CD4-positive, alpha-beta T cell treated with Interleukin-2 at 100 ng/mL for 4 hours (primary cell): ENCODE results near the gene HOXD9.

Source experiments
- DNase-seq: peaks from one replicate; pipeline ENCODE4 v3.0.0-alpha.2; 2020; ENCODE audit warnings: low spot score

HOXD9 gene

DNA sequence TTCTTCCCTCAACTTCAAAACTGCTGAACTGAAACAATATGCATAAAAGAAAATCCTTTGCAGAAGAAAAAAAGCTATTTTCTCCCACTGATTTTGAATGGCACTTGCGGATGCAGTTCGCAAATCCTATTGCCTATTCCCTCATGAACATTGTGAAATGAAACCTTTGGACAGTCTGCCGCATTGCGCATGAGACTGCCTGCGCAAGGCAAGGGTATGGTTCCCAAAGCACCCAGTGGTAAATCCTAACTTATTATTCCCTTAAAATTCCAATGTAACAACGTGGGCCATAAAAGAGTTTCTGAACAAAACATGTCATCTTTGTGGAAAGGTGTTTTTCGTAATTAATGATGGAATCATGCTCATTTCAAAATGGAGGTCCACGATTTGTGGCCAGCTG is 15.4 kb downstream of the HOXD9 start:
- DNase-seq = no peak

DNA sequence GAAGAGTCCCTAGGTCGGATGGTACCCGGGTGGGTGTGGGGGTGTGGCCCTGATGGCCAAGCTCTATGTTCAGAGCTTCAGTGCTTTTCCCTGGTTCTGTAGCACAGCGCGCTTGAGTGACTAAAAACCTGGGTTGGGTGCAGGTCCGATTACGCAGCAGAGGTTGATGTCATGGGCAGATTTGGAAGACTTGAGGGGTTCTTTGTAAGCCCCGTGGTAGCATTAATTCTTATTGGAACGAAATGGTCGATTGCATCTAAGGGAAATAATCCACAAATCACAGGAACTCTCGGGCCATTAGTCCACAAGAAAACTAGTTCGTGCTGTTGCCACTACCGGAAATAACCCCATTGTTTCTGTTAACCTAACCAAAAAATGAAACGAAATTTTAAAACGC is 16.0 kb downstream of the HOXD9 start:
- DNase-seq = no peak

DNA sequence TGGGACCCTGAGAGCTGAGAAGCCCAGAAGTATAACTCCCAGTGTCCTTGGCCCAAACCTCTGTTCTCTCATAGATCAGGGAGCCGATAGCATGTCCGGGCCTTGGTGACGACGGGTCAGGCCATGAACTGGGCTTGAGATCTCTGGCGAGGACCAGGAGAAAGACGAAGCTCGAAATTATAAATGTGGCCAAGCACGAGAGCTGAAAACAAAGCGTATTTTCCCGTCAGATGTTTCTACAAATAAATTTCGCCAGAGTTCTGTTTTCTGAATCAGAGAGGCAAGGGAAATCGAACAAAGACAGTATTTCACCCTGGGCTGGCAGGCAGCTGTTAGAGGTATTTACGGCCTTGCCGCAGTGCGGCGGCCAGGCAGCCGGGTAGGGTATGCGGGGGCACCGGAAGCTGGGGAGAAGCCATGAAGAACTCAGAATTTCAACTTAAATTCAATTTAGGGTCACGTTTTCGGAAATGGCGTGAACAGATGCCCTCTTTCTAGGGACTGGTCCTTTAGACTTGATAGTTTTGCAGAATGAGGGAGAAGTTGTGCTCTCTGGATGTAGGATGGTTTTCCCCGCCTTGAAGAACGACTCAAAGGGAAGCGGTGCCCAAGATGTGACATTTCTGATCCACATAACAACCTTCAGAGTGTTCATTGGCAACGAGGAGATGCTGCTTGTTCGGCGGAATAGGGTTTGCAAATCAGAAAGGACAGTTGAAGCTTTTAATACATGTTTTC is 16.6 kb downstream of the HOXD9 start:
- no peak for DNase-seq

DNA sequence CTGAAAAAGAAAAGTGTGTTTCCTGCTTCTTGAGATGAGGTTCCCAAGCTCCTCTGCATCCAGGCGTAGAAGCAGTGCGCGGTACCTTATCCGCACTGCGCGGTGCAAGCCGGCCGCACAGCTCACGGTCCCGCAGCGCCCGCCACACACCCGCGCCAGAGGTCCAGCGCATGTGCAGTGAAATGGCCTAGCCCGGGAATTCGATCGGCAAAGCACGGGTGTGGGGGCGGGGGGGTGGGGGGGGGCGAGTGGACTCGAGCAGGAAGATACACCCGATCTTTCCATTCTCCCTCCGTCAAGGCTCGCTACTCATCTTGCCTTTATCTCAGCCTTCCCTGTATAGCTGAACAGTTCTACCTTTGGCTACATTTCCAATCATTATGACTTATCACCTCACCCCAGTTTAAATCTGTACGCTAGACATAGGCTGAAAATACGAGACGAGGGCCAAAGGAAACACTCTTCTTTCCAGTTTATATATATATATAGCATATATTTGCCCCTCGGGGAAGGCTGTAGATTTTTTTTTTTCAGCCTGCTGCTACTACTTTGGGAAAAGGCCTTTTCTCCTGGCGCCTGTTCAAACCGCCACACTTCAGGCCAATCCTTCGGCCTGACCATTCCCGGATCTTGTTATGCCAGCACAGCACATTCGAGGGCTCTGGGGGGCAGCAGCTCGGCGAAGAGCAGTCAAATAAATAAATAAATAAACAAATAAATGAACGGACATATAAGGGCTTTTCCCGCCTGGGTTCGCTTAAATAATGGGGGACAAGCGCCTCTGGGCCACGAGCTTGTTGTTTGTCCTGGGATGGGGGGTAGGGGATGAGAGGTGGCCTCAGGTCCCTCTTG is 17.4 kb downstream of the HOXD9 start:
- DNase-seq = no peak

DNA sequence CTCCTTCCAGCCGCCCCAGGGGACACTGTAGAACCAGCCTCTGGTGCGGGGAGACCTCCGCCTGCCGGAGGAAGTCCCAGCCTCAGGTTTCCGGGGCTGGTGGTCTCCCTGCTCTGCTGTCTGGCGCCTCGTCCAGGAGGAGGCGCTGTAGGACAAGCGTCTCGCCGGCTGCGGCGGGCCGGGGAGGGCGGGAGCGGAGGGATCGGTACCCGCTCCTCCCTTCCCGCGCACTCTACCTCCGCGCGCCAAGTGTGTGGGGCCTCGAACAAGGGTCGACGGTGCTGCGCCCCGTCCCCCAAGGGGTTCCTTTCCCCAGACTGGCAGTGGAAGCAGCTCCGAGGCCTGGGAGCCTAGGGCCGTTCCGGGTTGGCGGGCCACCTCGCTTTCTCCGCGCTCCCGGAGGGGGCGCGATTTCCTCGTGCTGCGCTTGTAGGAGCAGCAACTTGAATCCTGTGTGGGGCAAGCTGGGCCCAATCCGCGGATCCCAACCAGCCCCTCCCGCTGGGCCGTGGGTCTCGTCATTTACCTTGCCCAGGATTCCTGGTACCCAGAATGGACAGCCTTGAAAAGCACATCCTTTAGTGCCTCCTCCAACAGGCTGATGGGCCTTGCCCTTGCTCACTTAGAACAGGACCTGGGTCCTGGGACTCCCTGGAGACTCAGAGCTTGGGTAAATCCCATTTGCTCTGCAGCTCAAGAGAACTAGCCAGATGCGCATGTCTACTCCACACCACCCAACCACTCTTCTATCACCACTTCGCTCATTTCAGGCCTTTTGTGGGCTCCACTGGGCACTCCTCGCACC is 18.2 kb downstream of the HOXD9 start:
- peak; percentile 50 for DNase-seq

DNA sequence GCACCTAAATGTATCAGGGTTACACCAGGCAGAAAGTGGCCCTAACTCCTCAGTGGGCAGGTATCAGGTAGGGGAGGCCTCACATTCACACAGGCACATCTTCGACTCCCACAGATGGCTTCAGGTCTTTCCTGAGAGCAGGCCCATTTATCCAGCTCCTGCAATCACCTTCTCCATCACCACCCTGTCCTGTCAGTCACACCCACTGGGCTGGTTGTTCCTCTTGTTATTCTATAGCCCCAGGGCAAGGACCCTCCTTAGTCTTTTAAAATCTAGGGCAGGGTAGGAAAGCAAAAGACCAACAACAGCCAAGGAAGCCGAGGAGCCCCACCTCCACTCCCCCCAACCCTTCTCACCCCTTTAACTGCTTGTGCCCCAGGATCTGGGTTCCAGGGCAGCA is 19.8 kb downstream of the HOXD9 start:
- no peak for DNase-seq

DNA sequence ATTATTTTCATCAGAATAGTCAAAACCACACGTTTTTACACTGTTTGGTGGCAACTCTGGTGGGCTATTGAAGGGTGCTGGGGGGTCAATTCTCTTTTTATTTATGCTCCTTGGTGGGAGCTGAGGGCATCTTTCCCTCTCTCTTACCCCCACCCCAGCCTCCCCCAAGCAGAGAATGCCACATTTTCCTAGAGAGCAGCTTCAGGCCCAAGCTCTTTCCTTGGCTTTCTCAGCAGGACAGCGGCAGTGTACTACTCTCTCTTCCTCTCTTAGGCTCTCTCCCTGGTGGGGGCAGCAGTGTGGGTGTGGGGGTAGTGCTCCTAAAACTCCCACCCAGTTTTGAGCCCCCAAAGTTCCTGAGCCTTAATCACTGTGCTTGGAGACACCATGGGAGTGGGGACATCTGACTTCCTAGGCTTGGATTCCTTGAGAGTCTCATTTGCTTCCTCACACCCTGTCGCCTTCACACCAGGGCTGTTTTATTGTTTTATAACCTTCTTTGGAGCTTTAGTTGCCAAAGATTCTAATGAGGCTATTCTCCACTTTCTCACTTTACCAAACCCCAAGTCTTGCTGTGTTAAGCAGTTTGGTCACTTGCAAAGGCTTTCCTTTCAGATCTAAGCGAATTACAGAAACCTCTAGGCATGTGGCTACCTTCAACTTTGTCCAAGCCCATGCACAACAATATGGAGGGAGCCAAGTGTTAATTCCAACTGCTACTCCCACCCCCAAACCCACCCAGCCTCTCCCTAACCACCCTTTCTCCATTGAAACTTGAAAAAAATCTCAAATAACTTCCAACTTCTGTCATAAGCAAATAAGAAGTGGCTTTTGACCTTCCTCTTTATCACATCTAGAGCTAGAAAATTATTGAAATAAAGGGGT is 22.8 kb downstream of the HOXD9 start:
- no peak for DNase-seq

DNA sequence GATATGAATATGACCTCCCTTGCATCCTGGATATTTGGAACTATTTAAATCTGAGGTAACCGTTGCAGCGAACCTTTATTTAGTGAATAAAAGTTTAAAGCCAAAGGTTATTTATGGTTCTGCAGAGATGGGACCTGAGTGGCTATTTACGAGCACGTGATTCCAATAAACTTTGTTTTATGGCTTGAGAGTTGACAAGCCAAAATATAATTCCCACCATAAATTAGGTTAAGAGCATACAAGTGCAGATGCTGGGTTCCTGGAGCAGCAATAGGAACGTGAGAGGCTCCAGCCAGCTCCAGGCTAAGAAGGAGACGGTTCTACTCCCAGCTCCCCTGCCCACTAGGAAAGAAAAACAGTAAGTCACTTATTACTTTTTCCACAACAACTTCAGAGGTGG is 23.6 kb downstream of the HOXD9 start:
- DNase-seq = no peak

DNA sequence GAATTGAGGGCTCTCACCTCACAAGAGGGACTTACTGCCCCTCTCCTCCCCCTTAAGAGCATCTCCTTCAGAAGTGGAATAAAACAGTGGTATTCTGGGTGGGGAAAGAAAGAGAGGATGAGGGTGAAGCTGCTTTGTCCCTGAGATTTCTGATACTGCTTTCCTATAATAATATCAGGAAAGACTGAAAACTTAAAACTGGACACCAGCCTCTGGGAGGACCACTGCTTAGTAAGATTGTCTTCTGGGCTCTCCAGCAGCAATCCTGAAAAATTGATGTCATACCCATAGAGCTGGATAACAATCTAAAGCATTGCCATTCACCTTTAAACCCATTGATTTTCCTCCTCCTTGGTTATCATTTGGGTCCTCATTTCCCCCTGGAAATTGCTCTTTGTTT is 24.1 kb downstream of the HOXD9 start:
- DNase-seq = no peak

DNA sequence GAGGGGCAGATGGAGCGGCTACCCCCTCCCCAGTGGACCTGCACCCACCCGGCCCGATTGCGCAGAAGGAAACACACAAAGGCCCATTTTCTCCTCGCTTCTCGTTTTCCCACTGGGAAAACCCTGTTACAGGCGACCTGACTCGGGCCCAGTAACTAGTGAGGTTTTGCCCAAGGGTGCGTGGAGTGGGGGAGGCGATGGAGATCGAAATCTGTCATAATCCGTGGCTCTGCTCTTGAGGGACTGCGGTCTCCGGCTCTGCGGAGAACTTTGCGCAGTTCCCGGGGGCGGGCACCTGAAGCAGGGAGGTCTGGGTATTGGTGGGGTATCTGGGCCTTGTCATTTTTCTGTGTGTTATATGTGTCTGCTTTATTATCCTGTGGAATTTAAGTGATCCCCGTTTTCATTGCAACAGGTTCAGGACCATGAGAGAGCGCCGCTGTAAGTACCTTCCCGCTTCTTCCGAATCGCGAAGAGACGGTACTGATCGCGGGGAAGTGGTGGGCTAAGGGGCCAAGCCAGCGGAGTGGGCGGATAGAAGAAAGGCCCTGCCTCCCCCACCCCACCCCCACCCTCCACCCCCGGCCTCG is 24.8 kb downstream of the HOXD9 start:
- no peak for DNase-seq

DNA sequence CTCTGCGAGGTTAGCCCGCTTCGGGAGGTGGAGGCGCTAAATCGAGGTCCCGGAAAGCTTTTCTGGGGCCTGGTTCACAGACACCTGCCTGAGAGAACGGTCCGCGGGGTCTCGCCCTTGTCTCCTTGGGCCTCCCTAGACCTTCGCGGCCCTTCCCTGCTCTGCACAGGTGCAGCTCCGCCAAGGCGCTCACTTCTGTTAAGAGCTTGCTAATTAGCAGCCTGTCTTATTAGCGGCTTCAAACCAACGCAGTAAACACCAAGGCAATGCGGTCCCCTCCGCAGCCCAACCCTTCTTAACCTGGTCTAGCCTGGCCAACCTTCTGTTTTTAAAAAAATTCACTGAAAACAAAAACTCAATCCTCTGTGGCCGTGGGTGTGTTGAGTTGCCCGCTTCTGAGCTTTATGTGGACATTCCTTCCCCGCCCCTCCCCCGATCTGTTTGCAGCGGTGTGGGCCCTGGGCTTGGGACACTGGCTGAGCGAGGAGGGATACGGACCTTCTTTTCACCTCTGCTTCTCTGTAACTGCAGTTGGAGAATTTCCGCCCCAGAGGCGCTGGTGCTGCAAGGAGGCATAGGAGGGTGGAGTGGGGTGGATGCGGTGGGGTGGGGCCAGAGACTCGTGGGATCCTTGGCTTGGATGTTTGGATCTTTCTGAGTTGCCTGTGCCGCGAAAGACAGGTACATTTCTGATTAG is 25.4 kb downstream of the HOXD9 start:
- no peak for DNase-seq

DNA sequence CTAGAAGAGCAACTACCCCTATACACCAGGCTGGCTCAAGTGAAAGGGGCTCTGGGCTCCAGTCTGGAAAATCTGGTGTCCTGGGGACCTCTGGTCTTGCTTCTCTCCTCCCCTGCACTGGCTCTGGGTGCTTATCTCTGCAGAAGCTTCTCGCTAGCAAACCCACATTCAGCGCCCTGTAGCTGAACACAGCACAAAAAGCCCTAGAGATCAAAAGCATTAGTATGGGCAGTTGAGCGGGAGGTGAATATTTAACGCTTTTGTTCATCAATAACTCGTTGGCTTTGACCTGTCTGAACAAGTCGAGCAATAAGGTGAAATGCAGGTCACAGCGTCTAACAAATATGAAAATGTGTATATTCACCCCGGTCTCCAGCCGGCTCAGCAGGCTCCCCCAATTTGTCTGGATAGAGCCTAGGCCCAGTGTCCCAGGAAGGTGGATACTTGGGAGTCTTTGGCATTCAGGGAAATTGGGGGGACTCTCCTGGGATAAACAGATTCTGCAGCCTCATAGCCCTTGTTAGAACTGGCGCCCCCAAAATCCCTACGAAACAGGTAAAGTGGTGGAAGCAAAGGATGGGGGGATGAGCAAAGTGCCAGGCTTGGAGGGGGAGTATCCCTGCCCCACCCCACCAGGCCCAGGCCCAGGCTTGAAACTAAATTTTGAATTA is 26.4 kb downstream of the HOXD9 start:
- no peak for DNase-seq

DNA sequence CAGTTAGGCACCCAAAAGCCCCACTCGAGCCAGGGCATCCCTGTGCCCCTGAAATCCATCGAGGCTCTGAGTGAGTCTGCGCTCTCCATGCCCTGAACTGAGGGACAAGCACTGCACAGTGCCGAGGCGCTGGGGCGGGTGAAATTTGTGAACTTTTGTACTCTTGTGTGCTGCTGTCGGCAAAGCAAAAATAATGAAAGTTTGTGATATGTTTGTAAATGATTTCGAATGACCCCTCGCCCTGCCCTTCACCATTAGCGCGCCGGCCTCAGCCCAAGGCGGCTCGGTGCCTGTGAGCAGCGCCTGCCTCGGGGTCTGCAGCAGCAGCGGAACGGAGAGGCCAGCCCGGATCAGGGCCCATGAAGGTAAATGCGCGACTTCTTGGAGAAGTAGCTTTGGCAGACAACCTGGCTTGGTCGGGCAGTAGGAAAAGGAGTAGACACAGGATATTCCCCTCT is 27.0 kb downstream of the HOXD9 start:
- no peak for DNase-seq

DNA sequence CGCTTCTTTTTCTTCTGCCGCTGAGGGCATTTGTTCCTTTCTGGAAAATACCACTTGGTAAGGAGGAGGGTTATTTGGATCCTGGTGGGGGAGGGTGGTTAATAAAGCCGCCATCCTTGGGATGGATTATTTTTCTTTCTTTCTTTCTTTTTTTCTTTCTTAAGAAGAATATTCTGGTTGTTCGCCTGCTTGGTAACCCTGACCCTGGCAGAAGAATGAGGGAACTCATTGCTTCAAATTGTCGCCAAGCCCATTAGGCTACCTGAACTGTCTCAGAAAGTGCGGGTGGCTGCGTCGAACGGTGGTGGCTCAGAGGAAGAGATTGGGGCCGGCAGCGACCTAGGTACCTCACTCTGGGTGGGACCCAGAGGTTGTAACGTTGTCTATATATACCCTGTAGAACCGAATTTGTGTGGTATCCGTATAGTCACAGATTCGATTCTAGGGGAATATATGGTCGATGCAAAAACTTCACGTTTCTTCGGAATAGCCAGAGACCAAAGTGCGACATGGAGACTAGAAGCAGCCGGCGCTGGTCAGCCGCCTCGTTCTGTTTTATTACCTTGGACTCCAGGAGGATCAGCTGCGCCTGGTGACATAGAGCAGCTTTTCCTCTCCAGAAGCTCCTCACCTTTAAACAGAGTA is 27.5 kb downstream of the HOXD9 start:
- no peak for DNase-seq

DNA sequence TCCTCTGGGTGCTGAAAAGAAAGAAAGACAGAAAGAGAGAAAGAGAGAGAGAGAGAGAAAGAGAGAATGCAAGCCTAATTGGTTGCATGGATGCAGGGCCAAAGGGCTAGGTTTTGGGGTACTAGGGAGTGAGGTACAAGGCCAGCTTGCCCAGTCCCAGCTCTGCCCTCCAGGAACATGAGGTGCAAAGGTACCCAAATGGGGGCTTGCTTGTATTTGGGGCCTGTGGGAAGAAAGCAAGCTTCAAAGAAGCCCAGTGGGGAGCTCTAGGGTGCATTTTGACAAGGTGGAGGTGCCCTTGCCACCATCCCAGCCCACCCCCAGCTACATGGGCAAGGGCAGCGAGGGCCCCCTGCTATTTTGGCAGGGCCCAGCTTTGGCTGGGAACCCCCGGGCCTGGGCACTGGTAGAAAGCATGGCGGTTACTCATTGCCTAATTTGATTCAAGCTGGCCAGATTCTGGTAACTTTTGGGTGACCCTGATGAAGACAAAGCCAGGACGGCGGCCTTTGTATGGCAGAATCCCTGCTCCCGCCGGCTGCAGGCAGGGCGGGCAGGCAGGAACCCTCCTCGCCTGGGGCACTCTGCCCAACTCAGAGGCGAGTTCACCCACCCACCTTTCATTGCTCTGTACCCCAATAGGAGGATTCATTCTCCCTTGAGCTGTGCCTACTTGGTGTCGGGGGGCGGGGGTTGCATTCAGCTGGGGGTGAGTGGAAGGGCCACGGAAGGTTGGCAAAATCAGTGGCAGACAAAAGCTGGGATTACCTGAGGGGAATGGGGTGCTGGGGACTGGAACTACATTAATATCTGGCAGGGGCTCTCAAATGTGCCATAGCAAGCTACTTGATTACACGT is 28.3 kb downstream of the HOXD9 start:
- DNase-seq = no peak

DNA sequence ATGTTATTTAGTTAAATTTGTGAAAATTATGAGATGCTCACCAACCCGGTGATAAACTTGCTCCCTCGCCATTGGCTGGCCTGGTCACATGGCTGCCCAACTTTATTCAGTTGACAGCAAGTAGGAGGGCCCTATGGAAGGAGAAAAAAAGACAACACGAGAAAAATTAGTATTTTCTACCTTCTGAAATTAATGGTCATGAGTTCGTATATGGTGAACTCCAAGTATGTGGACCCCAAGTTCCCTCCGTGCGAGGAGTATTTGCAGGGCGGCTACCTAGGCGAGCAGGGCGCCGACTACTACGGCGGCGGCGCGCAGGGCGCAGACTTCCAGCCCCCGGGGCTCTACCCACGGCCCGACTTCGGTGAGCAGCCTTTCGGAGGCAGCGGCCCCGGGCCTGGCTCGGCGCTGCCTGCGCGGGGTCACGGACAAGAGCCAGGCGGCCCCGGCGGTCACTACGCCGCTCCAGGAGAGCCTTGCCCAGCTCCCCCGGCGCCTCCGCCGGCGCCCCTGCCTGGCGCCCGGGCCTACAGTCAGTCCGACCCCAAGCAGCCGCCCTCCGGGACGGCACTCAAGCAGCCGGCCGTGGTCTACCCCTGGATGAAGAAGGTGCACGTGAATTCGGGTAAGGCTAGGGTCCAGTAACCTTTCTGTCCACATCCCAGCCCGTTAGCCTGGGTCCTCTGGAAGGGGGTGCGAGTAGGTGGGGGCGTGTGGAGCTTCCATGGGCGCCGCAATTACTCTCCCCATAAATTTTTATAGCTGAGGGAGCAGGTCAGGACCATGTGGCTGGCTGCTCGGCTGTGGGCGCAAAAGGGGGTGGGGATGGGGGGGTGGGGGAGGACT is 29.1 kb downstream of the HOXD9 start, which contains the start of gene HOXD4:
TSS of gene HOXD4 (plus strand) at position 109 of the 846 bp plus-strand sequence. CDS start at position 193, 84 bp downstream.
- no peak for DNase-seq
